Hematopoietic multipotent progenitor cell treated with erythropoietin and hydrocortisone succinate and interleukin-3 and kit ligand, for 17 days (in vitro differentiated cells): Measurements from ENCODE around the gene PHACTR1.

Source experiments
- DNase-seq: peaks from one replicate; pipeline ENCODE4 v3.0.0-alpha.2; 2015; ENCODE audit warnings: low spot score

Gene PHACTR1

DNA sequence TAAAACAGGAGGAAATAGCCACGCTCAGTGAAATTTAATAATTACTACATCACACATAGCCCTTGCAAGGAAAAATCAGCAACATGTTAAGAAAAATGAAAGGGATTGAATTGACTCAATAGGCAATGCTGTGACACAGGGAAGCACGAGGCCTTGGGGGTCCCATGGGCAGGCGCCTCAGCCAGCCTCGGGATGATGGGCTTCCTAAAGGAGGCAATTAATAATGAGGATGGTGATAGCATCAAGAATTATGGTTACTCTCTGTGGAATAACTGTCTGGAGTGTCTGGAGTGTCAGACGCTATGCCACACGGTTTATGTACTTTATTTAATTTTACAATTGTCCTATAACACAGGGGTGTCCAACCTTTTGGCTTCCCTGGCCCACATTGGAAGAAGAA, 481.6 kb downstream of the PHACTR1 start:
- no peak for DNase-seq

- no peak for DNase-seq
These were observed 484.8 kb downstream of the PHACTR1 start for GRCh38 chr6:13201336-13201735.

- no peak for DNase-seq
These were observed 486.6 kb downstream of the PHACTR1 start for GRCh38 chr6:13203145-13203544.

DNA sequence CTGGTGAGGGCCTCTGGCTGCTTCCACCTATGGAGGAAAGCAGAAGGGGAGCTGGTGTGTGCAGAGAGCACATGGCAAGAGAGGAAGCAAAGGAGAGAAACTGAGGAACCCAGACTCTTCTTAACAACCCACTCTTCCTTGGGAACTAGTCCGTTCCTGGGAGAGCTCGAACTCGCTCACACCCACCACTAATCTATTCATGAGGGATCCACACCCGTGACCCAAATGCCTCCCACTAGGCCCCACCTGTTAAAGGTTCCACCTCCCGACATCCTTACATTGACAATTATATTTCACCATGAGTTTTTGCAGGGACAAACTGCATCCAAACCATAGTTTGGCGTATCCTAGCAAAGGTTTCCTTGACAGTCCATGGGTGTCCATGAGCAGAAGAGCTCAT, 488.5 kb downstream of the PHACTR1 start:
- no peak for DNase-seq

DNA sequence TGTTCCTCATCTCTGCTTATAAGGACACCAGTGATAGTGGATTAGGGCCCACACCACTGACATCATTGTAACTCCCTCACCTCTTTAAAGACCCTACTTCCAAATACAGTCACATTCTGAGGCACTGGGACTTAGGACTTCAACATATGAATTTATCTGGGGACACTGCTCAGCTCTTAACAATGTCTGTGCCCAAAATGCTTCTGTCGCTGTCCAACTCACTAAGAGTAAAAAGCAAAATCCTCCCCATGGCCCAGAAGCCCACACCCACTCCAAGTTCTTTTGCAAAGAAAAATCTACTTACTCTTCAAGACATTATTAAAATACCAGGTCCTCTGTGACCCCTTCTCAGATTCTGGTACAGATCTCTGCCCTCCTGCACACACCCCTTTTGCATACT, 495.5 kb downstream of the PHACTR1 start:
- no peak for DNase-seq

DNA sequence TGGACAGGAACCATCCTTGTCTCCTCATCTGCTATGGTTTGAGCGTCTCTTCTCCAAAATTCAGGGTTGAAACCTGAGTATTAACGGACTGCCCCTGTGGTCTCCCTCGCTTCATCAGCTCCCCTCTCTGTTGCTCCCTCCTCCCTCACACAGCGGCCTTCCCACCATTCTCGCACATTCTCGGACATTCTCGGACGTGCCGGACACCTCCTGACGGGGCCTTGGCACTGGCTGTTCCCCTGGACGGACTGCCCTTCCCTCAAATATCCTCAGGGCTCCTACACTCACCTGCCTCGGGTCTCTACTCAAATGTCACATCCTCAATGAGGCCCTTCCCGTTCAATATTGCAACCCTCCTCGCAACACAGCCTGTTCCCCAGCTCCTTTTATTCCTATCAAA, 496.0 kb downstream of the PHACTR1 start:
- DNase-seq: no peak

DNA sequence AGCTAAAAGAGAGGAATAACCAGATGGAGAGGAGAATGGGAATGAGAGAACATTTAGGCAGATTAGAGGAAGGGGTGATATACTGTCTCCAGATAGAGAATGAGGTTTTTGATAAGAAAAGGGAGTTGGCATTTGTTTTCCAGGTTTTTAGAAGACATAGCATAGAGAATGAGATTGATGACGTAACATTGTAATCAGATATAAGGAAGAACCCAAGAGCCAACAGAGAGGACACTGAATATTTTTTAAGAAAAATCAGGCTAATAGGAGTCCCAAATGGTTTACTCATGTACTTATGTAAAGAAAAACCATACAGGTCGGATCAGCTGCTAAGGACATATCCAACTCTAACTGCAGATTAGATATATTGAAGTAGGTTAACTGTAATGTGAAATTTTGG, 498.8 kb downstream of the PHACTR1 start:
- DNase-seq: no peak

GRCh38 chr6:13216236-13217014, 499.9 kb downstream of the PHACTR1 start:
- no peak for DNase-seq

DNA sequence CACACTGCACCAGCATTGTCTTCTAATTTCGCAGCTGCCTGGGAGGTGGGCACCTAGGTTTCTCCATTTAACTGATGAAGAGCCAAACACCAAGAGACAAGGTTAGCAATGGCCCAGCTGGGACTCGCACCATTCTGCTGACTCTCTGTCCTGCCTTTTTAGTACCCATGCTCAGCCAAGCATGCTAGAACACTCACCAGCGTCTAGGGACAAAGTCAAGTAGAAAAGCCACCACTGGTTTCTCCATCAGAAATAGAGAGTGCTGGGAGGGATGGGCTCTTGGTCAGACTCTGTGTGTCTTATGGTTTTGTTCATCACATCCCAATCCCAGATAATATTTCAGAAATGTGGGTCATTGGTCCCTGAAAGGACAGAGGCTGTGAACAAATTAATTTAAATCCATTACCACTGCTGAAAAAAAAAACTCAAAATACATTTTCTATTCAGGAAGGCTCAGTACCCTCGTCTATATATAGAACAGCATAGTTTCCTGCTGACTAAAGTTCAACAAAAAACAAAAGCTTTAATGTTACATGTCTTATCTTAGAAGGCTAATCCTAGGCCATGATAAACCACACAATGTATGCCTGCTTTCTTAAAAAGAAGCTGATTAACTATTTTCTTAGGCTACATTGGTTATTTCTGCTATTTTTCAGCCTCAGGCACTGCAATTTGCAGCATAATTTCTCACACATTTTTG, 500.8 kb downstream of the PHACTR1 start:
- DNase-seq: no peak

- no peak for DNase-seq
These were observed 503.7 kb downstream of the PHACTR1 start for GRCh38 chr6:13220266-13220665.

DNA sequence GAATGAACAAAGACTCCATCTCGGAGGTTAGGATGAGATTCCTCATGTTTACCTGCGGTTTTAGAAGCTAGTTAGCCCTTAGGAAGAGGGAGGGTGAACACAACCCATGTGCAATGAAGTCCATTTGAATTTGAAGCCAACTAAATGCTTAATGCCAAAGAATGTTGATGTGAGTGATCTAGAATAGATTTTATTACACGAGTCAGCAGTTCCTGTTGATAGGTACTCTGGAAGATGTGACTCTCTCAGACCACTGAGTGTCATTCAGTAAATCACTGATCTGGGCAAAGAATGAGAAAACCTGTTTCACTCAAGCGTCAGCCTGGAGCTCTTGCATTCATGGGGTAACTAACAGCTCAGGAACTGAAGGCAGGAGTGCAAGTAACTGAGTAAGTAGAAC, 505.5 kb downstream of the PHACTR1 start:
- DNase-seq: no peak

DNA sequence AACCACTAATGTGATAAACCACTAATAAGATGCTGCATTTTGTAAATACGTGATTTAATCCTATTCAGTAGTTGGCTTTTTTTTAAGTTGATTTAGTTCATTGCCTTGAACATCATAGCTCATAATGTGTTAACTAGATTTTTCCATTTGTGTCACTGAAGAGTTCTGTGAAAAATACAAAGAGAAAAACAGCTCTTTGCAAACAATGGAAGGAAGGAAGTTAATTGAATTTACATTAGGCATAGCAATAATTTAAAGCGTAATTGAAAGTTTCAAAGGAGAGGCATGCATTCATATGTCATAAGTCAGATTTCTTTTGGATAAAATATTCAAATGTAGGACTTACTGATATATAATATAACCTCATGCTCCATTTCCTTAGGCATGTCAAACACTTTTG, 509.5 kb downstream of the PHACTR1 start:
- no peak for DNase-seq

- DNase-seq: no peak
These were observed 512.0 kb downstream of the PHACTR1 start for GRCh38 chr6:13228264-13229204.

- no peak for DNase-seq
These were observed 512.9 kb downstream of the PHACTR1 start for GRCh38 chr6:13229205-13230085.

GRCh38 chr6:13233106-13233505, 516.5 kb downstream of the PHACTR1 start:
- DNase-seq: no peak

- DNase-seq: no peak
These were observed 517.6 kb downstream of the PHACTR1 start for GRCh38 chr6:13234130-13234529.

DNA sequence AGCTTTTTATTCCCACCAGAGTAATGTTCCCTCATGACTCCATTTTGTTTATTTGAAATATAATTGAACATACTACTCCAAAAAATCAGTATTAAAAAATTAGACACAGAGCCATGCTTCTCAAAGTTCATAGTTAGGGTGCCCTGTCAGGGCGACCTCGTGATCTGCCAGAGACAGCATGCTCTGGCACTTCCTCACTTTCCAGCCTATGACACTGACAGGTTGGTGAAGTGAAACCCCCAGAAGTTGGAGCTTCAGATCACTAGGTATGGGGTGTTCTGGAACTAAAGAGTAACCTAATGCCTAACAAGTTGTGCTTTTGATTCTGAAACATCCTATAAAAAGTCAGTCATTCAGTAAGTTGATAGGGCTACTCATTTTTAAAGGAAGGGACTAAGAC, 518.8 kb downstream of the PHACTR1 start:
- no peak for DNase-seq

DNA sequence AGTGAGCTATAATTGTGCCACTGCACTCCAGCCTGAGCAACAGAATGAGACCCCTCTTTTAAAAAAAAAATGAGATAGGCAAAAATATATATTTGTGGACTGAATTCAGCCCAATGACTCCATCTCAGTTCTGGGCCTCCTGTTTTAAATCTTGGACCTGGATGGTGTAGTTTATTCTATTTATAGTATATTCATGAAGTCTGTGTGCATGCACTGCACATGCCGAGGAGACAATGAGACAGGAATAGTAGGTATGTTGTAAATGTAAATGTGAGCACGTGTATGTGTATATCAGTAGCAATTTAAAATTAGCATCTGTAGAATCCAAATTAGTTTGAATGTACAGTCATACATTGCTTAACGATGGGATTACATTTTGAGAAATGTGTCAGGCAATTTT, 520.8 kb downstream of the PHACTR1 start:
- no peak for DNase-seq

DNA sequence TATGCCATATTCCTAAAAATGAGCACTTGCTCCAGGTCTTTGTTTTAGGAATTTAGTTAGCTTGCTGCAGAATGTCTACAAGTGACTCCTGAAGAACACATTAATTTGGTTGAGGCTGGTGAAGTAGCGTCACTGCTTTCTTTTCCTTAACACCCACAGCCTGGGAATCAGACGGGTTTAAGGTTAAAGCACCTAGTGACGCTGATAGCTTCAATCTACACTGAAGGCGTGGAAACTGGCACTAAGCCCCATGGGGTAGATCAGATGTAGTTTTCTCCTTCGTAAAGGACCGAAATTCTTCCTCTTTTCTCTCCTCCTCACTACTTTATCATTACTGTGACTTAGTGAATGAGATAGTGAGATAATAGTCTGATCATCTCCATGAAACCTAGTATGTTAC, 521.5 kb downstream of the PHACTR1 start:
- no peak for DNase-seq

GRCh38 chr6:13238640-13239216, 522.2 kb downstream of the PHACTR1 start:
- DNase-seq: no peak
